Ovary (tissue), 3 donors: ENCODE measurements around the gene ZNF397.

Experiments used
- CTCF ChIP-seq, 3 donors: fragments of 450-650 bp in 2 of 3; fragments of 200-600 bp in 1 of 3; IDR thresholded peaks; one replicate each; pipeline versions ENCODE4 v1.5.1 to v1.8.0; 2016 to 2022; ENCODE audit warnings: antibody characterized with exemption in 3 of 3, mild to moderate bottlenecking in 1 of 3
- EP300 ChIP-seq: sonication (generic); formaldehyde crosslinking; IDR thresholded peaks from one replicate; pipeline ENCODE4 v1.6.1; 2017; ENCODE audit warnings: antibody characterized with exemption
- POLR2A ChIP-seq: fragments of 450-650 bp; IDR thresholded peaks from one replicate; pipeline ENCODE4 v1.6.1; 2017; ENCODE audit warnings: antibody characterized with exemption, mild to moderate bottlenecking, moderate library complexity
- donor health status: DM: no; HTN: no; CAD: no.

GRCh38 chr18:35242426-35242825 lies 1.6 kb downstream of the ZNF397 start:
- no peak for TF ChIP-seq CTCF (IDR thresholded peaks at IDR 0.05)
- no peak for TF ChIP-seq POLR2A
- TF ChIP-seq EP300 = no peak
